Endothelial cell (in vitro differentiated cells): ENCODE data around the gene TMEM144. TPM values are rescaled to one million over a fixed set of nuclear protein-coding genes. Genes with fewer than 3 reads are reported as not detected.

ENCODE experiments used
- DNase-seq: peaks from one replicate; pipeline ENCODE4 v3.0.0; 2021; ENCODE audit warnings: low spot score
- H3K27ac Mint-ChIP-seq: one replicate; pipeline ENCODE4 v1.8.0; 2021; ENCODE audit warnings: mixed read lengths, inconsistent platforms; ENCODE audit not compliant: unreplicated experiment
- H3K27me3 Mint-ChIP-seq: one replicate; pipeline ENCODE4 v1.8.0; 2021; ENCODE audit warnings: mild to moderate bottlenecking, moderate library complexity, mixed read lengths, inconsistent platforms; ENCODE audit not compliant: unreplicated experiment
- H3K36me3 Mint-ChIP-seq: one replicate; pipeline ENCODE4 v1.8.0; 2021; ENCODE audit warnings: mild to moderate bottlenecking, low read depth, mixed read lengths, inconsistent platforms; ENCODE audit not compliant: unreplicated experiment
- H3K4me1 Mint-ChIP-seq: one replicate; pipeline ENCODE4 v1.8.0; 2021; ENCODE audit warnings: mild to moderate bottlenecking, mixed read lengths, inconsistent platforms; ENCODE audit not compliant: unreplicated experiment
- H3K4me3 Mint-ChIP-seq: one replicate; pipeline ENCODE4 v1.8.0; 2021; ENCODE audit warnings: mild to moderate bottlenecking, mixed read lengths, inconsistent platforms; ENCODE audit not compliant: unreplicated experiment
- H3K9me3 Mint-ChIP-seq: one replicate; pipeline ENCODE4 v1.8.0; 2021; ENCODE audit warnings: mixed read lengths, inconsistent platforms; ENCODE audit not compliant: unreplicated experiment
- CTCF ChIP-seq: fragments of 200-600 bp; sonication (generic); IDR thresholded peaks from one replicate; pipeline ENCODE4 v1.5.0; 2021; ENCODE audit warnings: antibody characterized with exemption; ENCODE audit not compliant: unreplicated experiment
- total RNA-seq: library from RNA; stranded (reverse); fragmentation: NEBNext Ultra II Directional; extraction: Animal tissue kit (Norgen Biotek cat#: 25700); gene quantifications from one replicate; pipeline ENCODE4 v1.2.1, GENCODE V29; 2021; ENCODE audit not compliant: unreplicated experiment

TMEM144 gene
- total RNA-seq, 1 donor from 2014 or later, result 5.7 TPM

- Mint-ChIP-seq H3K4me3 (no peak overlapping the region), H3K27ac (no peak overlapping the region), H3K36me3 (no peaks in the 10 kb centered on the region), H3K27me3 (peaks cover 1% of the 10 kb centered on the region), H3K4me1 (no peaks in the 10 kb centered on the region), H3K9me3 (no peaks in the 10 kb centered on the region)
- peak; percentile 66 for TF ChIP-seq CTCF
- no peak for DNase-seq
These were observed 49.8 kb downstream of the TMEM144 start for GRCh38 chr4:158259955-158260575.

GRCh38 chr4:158261480-158261879 is 51.2 kb downstream of the TMEM144 start:
- H3K27ac Mint-ChIP-seq, result no peak overlapping the region
- H3K9me3 Mint-ChIP-seq, result no peaks in the 10 kb centered on the region

GRCh38 chr4:158268553-158268952 is 58.3 kb downstream of the TMEM144 start:
- no peaks in the 10 kb centered on the region for H3K4me1 Mint-ChIP-seq
- peaks cover 2% of the 10 kb centered on the region for H3K27me3 Mint-ChIP-seq
- DNase-seq, result no peak
- H3K4me3 Mint-ChIP-seq, result no peak overlapping the region
- no peaks in the 10 kb centered on the region for H3K36me3 Mint-ChIP-seq
- TF ChIP-seq CTCF, result no peak
- no peaks in the 10 kb centered on the region for H3K9me3 Mint-ChIP-seq
- H3K27ac Mint-ChIP-seq, result no peak overlapping the region

More at GRCh38 chr4:158261480-158261879, 51.2 kb downstream of the TMEM144 start:
- H3K36me3 Mint-ChIP-seq, result no peaks in the 10 kb centered on the region
- H3K27me3 Mint-ChIP-seq, result peaks cover 2% of the 10 kb centered on the region
- H3K4me1 Mint-ChIP-seq, result no peaks in the 10 kb centered on the region
- TF ChIP-seq CTCF, result no peak
- no peak overlapping the region for H3K4me3 Mint-ChIP-seq
- DNase-seq, result no peak

GRCh38 chr4:158274636-158275035 is 64.3 kb downstream of the TMEM144 start:
- H3K27ac Mint-ChIP-seq, result no peak overlapping the region

More at GRCh38 chr4:158274636-158275035, 64.3 kb downstream of the TMEM144 start:
- Mint-ChIP-seq H3K4me3 (no peak overlapping the region), H3K9me3 (no peaks in the 10 kb centered on the region), H3K27me3 (no peaks in the 10 kb centered on the region), H3K4me1 (no peaks in the 10 kb centered on the region), H3K36me3 (no peaks in the 10 kb centered on the region)
- no peak for DNase-seq
- TF ChIP-seq CTCF, result no peak
